GM04503 (cell line): ENCODE data around the gene CRY1.
"Not testable (repeated sequence)": the region's sequence is repeated elsewhere in the genome, so short reads cannot be mapped to it uniquely, and the experiment has no call there.

Experiments
- DNase-seq: peaks from one replicate; pipeline ENCODE4 v3.0.0-alpha.2; 2012; ENCODE audit warnings: low read depth

The CRY1 gene

GRCh38 chr12:107108366-107108765 lies 15.0 kb upstream of the CRY1 start:
- not testable (repeated sequence) for DNase-seq

- no peak for DNase-seq
Observed at GRCh38 chr12:107107381-107107780, 14.0 kb upstream of the CRY1 start.

GRCh38 chr12:107106241-107107025 lies 13.1 kb upstream of the CRY1 start:
- no peak for DNase-seq

GRCh38 chr12:107105410-107105703 lies 12.0 kb upstream of the CRY1 start:
- DNase-seq: no peak

- DNase-seq: no peak
Observed at GRCh38 chr12:107103516-107103915, 10.2 kb upstream of the CRY1 start.

- DNase-seq: no peak
Observed at GRCh38 chr12:107103097-107103496, 9.7 kb upstream of the CRY1 start.

GRCh38 chr12:107102294-107102693 lies 8.9 kb upstream of the CRY1 start:
- no peak for DNase-seq

- no peak for DNase-seq
Observed at GRCh38 chr12:107101651-107102050, 8.3 kb upstream of the CRY1 start.

GRCh38 chr12:107099917-107100316 lies 6.6 kb upstream of the CRY1 start:
- DNase-seq: no peak

GRCh38 chr12:107096571-107096970 lies 3.2 kb upstream of the CRY1 start:
- no peak for DNase-seq

GRCh38 chr12:107094183-107094448 lies 767 bp upstream of the CRY1 start:
- peak; percentile 36 for DNase-seq

- peak; percentile 8 for DNase-seq
Observed at GRCh38 chr12:107092669-107093416, 506 bp downstream of the CRY1 start.

- DNase-seq: peak; percentile 89
Observed at GRCh38 chr12:107091989-107092641, 1.2 kb downstream of the CRY1 start.

- peak; percentile 23 for DNase-seq
Observed at GRCh38 chr12:107091381-107091780, 2.0 kb downstream of the CRY1 start.

- DNase-seq: no peak
Observed at GRCh38 chr12:107090711-107091110, 2.6 kb downstream of the CRY1 start.

GRCh38 chr12:107088912-107089311 lies 4.4 kb downstream of the CRY1 start:
- DNase-seq: no peak

GRCh38 chr12:107086314-107086713 lies 7.0 kb downstream of the CRY1 start:
- no peak for DNase-seq

GRCh38 chr12:107081778-107082177 lies 11.6 kb downstream of the CRY1 start:
- no peak for DNase-seq

GRCh38 chr12:107080299-107080698 lies 13.1 kb downstream of the CRY1 start:
- DNase-seq: no peak

- DNase-seq: no peak
Observed at GRCh38 chr12:107079172-107080011, 14.0 kb downstream of the CRY1 start.

GRCh38 chr12:107073266-107073665 lies 20.1 kb downstream of the CRY1 start:
- DNase-seq: not testable (repeated sequence)

- DNase-seq: no peak
Observed at GRCh38 chr12:107066691-107067090, 26.7 kb downstream of the CRY1 start.
